Glutamatergic neuron (in vitro differentiated cells): ENCODE results near the gene TSBP1. TPM values are rescaled to one million over a fixed set of nuclear protein-coding genes. Genes with fewer than 3 reads are reported as not detected.

ENCODE experiments used
- DNase-seq: peaks from one replicate; pipeline ENCODE4 v3.0.0; 2022
- H3K27ac Mint-ChIP-seq: one replicate; pipeline ENCODE4 v1.8.0; 2020; ENCODE audit warnings: mild to moderate bottlenecking, mixed read lengths, inconsistent platforms; ENCODE audit not compliant: unreplicated experiment
- H3K27me3 Mint-ChIP-seq: one replicate; pipeline ENCODE4 v1.8.0; 2020; ENCODE audit warnings: mild to moderate bottlenecking, moderate library complexity, mixed read lengths, inconsistent platforms; ENCODE audit not compliant: unreplicated experiment
- H3K36me3 Mint-ChIP-seq: one replicate; pipeline ENCODE4 v1.8.0; 2020; ENCODE audit warnings: mild to moderate bottlenecking, mixed read lengths, inconsistent platforms; ENCODE audit not compliant: unreplicated experiment
- H3K4me1 Mint-ChIP-seq: one replicate; pipeline ENCODE4 v1.8.0; 2020; ENCODE audit warnings: mild to moderate bottlenecking, low read depth, mixed read lengths, inconsistent platforms; ENCODE audit not compliant: unreplicated experiment
- H3K4me3 Mint-ChIP-seq: one replicate; pipeline ENCODE4 v1.8.0; 2020; ENCODE audit warnings: mild to moderate bottlenecking, mixed read lengths, inconsistent platforms; ENCODE audit not compliant: unreplicated experiment
- H3K9me3 Mint-ChIP-seq: one replicate; pipeline ENCODE4 v1.8.0; 2020; ENCODE audit warnings: mild to moderate bottlenecking, moderate library complexity, mixed read lengths, inconsistent platforms; ENCODE audit not compliant: unreplicated experiment
- total RNA-seq: library from RNA; stranded (reverse); fragmentation: NEBNext Ultra II Directional; extraction: Animal tissue kit (Norgen Biotek cat#: 25700); gene quantifications from one replicate; pipeline ENCODE4 v1.2.1, GENCODE V29; 2021; ENCODE audit not compliant: unreplicated experiment
- TF ChIP-seq, protein P1 (sequence below): fragments of 200-600 bp; sonication (generic); IDR thresholded peaks from one replicate; pipeline ENCODE4 v1.5.0; 2021; ENCODE audit not compliant: partially characterized antibody, unreplicated experiment

TSBP1 gene
- total RNA-seq, 1 donor from 2014 or later = not detected

DNA sequence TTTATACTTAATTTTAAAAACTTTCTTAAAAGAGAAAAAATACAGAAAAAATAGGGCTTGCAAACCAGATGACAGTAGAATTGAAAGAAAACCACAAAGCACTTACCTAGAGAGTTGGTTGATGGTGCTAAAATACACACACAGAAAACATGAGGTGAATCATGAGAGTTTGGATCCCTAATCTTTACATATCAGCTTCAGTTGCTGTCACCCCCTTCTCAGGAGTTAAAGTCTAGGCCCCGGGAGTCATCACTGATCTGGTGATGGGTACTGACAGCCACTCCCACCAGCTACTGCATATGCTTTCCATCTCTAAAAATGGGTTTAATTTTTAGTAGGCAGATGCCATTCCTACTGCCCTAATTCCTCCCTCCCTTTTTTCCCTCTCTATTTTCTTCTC, 16.7 kb downstream of the TSBP1 start:
- H3K4me1 Mint-ChIP-seq = no peaks in the 10 kb centered on the region
- H3K4me3 Mint-ChIP-seq = no peak overlapping the region
- no peaks in the 10 kb centered on the region for H3K27me3 Mint-ChIP-seq
- no peak overlapping the region for H3K27ac Mint-ChIP-seq
- no peaks in the 10 kb centered on the region for H3K36me3 Mint-ChIP-seq
- TF ChIP-seq, protein P1, sequence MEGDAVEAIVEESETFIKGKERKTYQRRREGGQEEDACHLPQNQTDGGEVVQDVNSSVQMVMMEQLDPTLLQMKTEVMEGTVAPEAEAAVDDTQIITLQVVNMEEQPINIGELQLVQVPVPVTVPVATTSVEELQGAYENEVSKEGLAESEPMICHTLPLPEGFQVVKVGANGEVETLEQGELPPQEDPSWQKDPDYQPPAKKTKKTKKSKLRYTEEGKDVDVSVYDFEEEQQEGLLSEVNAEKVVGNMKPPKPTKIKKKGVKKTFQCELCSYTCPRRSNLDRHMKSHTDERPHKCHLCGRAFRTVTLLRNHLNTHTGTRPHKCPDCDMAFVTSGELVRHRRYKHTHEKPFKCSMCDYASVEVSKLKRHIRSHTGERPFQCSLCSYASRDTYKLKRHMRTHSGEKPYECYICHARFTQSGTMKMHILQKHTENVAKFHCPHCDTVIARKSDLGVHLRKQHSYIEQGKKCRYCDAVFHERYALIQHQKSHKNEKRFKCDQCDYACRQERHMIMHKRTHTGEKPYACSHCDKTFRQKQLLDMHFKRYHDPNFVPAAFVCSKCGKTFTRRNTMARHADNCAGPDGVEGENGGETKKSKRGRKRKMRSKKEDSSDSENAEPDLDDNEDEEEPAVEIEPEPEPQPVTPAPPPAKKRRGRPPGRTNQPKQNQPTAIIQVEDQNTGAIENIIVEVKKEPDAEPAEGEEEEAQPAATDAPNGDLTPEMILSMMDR = no peak
- no peak for DNase-seq
- no peaks in the 10 kb centered on the region for H3K9me3 Mint-ChIP-seq

DNA sequence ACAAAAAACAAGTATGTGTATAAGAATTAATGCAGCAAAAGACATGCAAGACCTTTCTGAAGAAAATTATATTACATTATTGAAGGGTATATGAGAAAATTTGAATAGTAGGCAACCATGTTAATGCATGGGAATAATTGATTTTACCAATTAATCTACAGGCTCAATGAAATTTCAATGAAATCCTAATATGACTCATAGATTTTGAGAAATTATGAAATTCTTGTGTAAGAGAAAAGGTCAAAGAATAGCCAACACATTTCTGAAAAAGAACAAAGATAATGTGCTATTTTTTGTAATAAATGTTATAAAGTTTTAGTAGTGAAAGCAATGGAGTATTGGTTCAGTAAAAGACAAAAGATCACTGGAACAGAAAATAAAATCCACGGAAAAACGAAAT, 18.4 kb downstream of the TSBP1 start:
- TF ChIP-seq, protein P1 = no peak
- H3K9me3 Mint-ChIP-seq = no peaks in the 10 kb centered on the region
- H3K27me3 Mint-ChIP-seq = no peaks in the 10 kb centered on the region
- no peaks in the 10 kb centered on the region for H3K36me3 Mint-ChIP-seq
- H3K4me3 Mint-ChIP-seq = no peak overlapping the region
- no peaks in the 10 kb centered on the region for H3K4me1 Mint-ChIP-seq
- no peak overlapping the region for H3K27ac Mint-ChIP-seq
- DNase-seq = no peak

DNA sequence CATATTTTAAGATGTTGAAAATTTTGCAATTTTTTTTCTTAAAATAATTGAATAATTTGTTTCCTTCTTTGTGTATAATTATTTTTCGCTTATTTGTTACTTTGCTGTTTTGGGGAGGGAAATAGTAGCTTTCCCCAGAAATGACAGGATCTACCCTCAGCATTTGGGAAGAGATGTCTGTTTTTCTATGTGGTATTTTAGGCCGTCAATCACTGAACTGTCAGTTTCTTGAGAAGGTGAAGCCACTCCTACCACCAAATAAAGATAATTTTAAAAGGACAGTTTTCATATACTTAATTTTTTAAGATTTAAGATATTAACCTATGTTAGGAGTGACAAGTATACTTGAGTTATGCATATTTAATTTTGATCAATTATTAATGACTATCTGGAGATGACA, 31.5 kb downstream of the TSBP1 start:
- no peak overlapping the region for H3K4me3 Mint-ChIP-seq
- no peak for DNase-seq
- no peak overlapping the region for H3K27ac Mint-ChIP-seq
- H3K36me3 Mint-ChIP-seq = no peaks in the 10 kb centered on the region
- no peaks in the 10 kb centered on the region for H3K4me1 Mint-ChIP-seq
- H3K9me3 Mint-ChIP-seq = no peaks in the 10 kb centered on the region
- no peaks in the 10 kb centered on the region for H3K27me3 Mint-ChIP-seq
- TF ChIP-seq, protein P1 = no peak

DNA sequence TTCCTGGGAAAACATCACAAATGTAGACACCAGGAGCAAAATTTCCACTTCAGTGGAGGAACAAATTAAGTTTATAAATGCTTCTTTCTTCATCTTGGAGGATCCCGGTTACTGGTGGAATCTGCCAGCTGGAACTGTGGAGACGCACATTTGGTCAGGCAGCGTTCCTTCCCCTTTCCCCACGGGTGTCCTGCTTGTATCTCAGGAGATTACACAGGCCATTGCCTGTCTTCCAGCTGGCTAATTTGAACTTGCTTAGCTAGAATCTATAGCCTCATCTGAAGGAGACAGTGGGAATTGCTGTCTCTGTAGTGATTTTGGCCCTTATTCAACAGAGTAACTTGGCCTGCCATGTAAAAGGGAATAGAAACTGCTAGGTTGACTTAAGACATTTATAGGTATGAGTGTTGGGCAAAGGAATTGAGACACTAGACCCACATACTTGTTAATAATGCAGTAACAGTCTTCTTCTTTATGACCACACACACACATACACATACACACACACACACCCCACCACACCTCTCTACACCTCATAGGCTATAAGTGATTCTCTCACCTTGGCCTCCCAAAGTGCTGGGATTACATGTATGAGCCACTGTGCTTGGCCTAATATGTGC, 34.4 kb downstream of the TSBP1 start:
- no peak for DNase-seq
- H3K4me1 Mint-ChIP-seq = no peaks in the 10 kb centered on the region
- no peaks in the 10 kb centered on the region for H3K27me3 Mint-ChIP-seq
- H3K4me3 Mint-ChIP-seq = no peak overlapping the region
- H3K27ac Mint-ChIP-seq = no peak overlapping the region
- H3K36me3 Mint-ChIP-seq = no peaks in the 10 kb centered on the region
- no peaks in the 10 kb centered on the region for H3K9me3 Mint-ChIP-seq
- TF ChIP-seq, protein P1 = no peak

DNA sequence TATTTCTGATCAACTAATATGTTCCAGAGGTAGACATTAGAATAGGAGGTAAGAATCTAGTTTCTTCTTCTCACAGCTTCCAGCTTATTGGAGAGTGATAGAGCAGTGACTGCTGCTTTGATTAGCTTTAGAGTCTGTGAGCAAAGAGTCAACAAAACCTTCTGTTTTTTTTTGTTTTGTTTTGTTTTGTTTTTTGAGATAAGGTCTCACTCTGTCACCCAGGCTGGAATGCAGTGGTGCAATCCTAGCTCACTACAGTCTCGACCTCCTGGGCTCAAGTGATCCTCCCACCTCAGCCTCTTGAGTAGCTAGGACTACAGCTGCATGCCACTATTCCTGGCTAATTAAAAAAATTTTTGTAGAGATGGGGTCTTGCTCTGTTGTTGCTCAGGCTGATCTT, 39.3 kb downstream of the TSBP1 start:
- H3K9me3 Mint-ChIP-seq = no peaks in the 10 kb centered on the region
- TF ChIP-seq, protein P1 = no peak
- no peaks in the 10 kb centered on the region for H3K36me3 Mint-ChIP-seq
- H3K27ac Mint-ChIP-seq = no peak overlapping the region
- H3K4me1 Mint-ChIP-seq = no peaks in the 10 kb centered on the region
- H3K27me3 Mint-ChIP-seq = no peaks in the 10 kb centered on the region
- DNase-seq = no peak
- H3K4me3 Mint-ChIP-seq = no peak overlapping the region
